H9 (cell line): ENCODE data around the gene FNDC7. TPM values are rescaled to one million over a fixed set of nuclear protein-coding genes. Genes with fewer than 3 reads are reported as not detected.

ENCODE experiments used
- DNase-seq: peaks from one replicate; pipeline ENCODE4 v3.0.0-alpha.2; 2017
- H2AFZ ChIP-seq: one replicate; pipeline ENCODE4 v1.6.1; 2013; ENCODE audit warnings: mild to moderate bottlenecking, low read length, control low read depth, moderate library complexity
- H2AK5ac ChIP-seq: 2 replicates; pipeline ENCODE4 v1.6.1; 2013; ENCODE audit warnings: low read length, control low read depth, mixed read lengths; ENCODE audit not compliant: insufficient read length
- H2BK120ac ChIP-seq: one replicate; pipeline ENCODE4 v1.6.1; 2013; ENCODE audit warnings: low read depth, mild to moderate bottlenecking, low read length, control low read depth, inconsistent platforms; ENCODE audit not compliant: poor library complexity, severe bottlenecking
- H2BK12ac ChIP-seq: 2 replicates; pipeline ENCODE4 v1.6.1; 2013; ENCODE audit warnings: low read length, control low read depth, mixed read lengths, low read depth; ENCODE audit not compliant: insufficient read length
- H2BK15ac ChIP-seq: 2 replicates; pipeline ENCODE4 v1.6.1; 2013; ENCODE audit warnings: low read depth, low read length, control low read depth
- H2BK20ac ChIP-seq: one replicate; pipeline ENCODE4 v1.6.1; 2013; ENCODE audit warnings: low read depth, mild to moderate bottlenecking, low read length, control low read depth, inconsistent platforms; ENCODE audit not compliant: poor library complexity, severe bottlenecking
- H2BK5ac ChIP-seq: 2 replicates; pipeline ENCODE4 v1.6.1; 2013; ENCODE audit warnings: low read length, control low read depth, mixed read lengths; ENCODE audit not compliant: insufficient read length
- H3K14ac ChIP-seq: 2 replicates; pipeline ENCODE4 v1.6.1; 2013; ENCODE audit warnings: low read length, control low read depth; ENCODE audit not compliant: insufficient read depth
- H3K18ac ChIP-seq: 2 replicates; pipeline ENCODE4 v1.6.1; 2013; ENCODE audit warnings: low read depth, mild to moderate bottlenecking, mixed read lengths, low read length, control low read depth; ENCODE audit not compliant: insufficient read length
- H3K23ac ChIP-seq: 2 replicates; pipeline ENCODE4 v1.6.1; 2013; ENCODE audit warnings: low read length, control low read depth, mixed read lengths, low read depth; ENCODE audit not compliant: insufficient read length
- H3K23me2 ChIP-seq: 2 replicates; pipeline ENCODE4 v1.6.1; 2013; ENCODE audit warnings: low read depth, mild to moderate bottlenecking, mixed read lengths, low read length, control low read depth; ENCODE audit not compliant: insufficient read length, poor library complexity, severe bottlenecking
- H3K27ac ChIP-seq: 2 replicates; pipeline ENCODE4 v1.5.1; 2013; ENCODE audit warnings: low read length, control low read depth, mixed read lengths, low read depth; ENCODE audit not compliant: insufficient read length
- H3K27me3 ChIP-seq: 2 replicates; pipeline ENCODE4 v1.6.1; 2013; ENCODE audit warnings: low read length, control low read depth, inconsistent platforms; ENCODE audit not compliant: insufficient read depth
- H3K4ac ChIP-seq: 2 replicates; pipeline ENCODE4 v1.6.1; 2013; ENCODE audit warnings: low read depth, mild to moderate bottlenecking, control low read depth, inconsistent platforms, low read length, moderate library complexity
- H3K4me1 ChIP-seq: 2 replicates; pipeline ENCODE4 v1.6.1; 2013; ENCODE audit warnings: low read length, control low read depth, inconsistent platforms; ENCODE audit not compliant: insufficient read depth
- H3K4me2 ChIP-seq: 2 replicates; pipeline ENCODE4 v1.6.1; 2013; ENCODE audit warnings: low read length, control low read depth, mixed read lengths; ENCODE audit not compliant: insufficient read length, insufficient read depth
- H3K56ac ChIP-seq: 2 replicates; pipeline ENCODE4 v1.6.1; 2013; ENCODE audit warnings: low read depth, mild to moderate bottlenecking, mixed read lengths, low read length, control low read depth; ENCODE audit not compliant: insufficient read length
- H3K79me1 ChIP-seq: 2 replicates; pipeline ENCODE4 v1.6.1; 2013; ENCODE audit warnings: low read depth, mild to moderate bottlenecking, moderate library complexity, low read length, control low read depth, inconsistent platforms; ENCODE audit not compliant: insufficient read depth, poor library complexity, severe bottlenecking
- H3K79me2 ChIP-seq: 2 replicates; pipeline ENCODE4 v1.6.1; 2013; ENCODE audit warnings: low read length, control low read depth, inconsistent platforms; ENCODE audit not compliant: insufficient read depth
- H3K9ac ChIP-seq: 2 replicates; pipeline ENCODE4 v1.6.1; 2013; ENCODE audit warnings: low read length, control low read depth, mixed read lengths; ENCODE audit not compliant: insufficient read length; ENCODE audit errors: extremely low read depth
- H3K9me3 ChIP-seq: one replicate; pipeline ENCODE4 v1.6.1; 2013; ENCODE audit warnings: low read depth, low read length, inconsistent platforms; ENCODE audit not compliant: control insufficient read depth
- H3T11ph ChIP-seq: one replicate; pipeline ENCODE4 v1.6.1; 2013; ENCODE audit warnings: mild to moderate bottlenecking, low read length, control low read depth, inconsistent platforms
- H4K20me1 ChIP-seq: one replicate; pipeline ENCODE4 v1.6.1; 2013; ENCODE audit not compliant: control insufficient read depth, insufficient read length, insufficient read depth
- H4K5ac ChIP-seq: 2 replicates; pipeline ENCODE4 v1.6.1; 2013; ENCODE audit warnings: low read depth, mild to moderate bottlenecking, mixed read lengths, low read length, control low read depth; ENCODE audit not compliant: insufficient read length
- H4K8ac ChIP-seq: replicated peaks from 2 replicates; pipeline ENCODE4 v1.6.1; 2013; ENCODE audit warnings: low read length, control low read depth, mixed read lengths, low read depth; ENCODE audit not compliant: insufficient read length
- H4K91ac ChIP-seq: 2 replicates; pipeline ENCODE4 v1.6.1; 2013; ENCODE audit warnings: low read depth, mild to moderate bottlenecking, moderate library complexity, mixed read lengths, low read length, control low read depth; ENCODE audit not compliant: insufficient read length
- H3K27ac Mint-ChIP-seq, 3 experiments: 2 replicates in 2 of 3; 3 replicates in 1 of 3; pipeline ENCODE4 v1.8.0; 2020 to 2021; ENCODE audit warnings: mixed read lengths in 3 of 3, mild to moderate bottlenecking in 1 of 3, moderate library complexity in 1 of 3
- H3K27me3 Mint-ChIP-seq: 2 replicates; pipeline ENCODE4 v1.8.0; 2021; ENCODE audit warnings: low read depth, mild to moderate bottlenecking, moderate library complexity, mixed read lengths
- H3K36me3 Mint-ChIP-seq, 3 experiments: 2 replicates in 2 of 3; 3 replicates in 1 of 3; pipeline ENCODE4 v1.8.0; 2020 to 2021; ENCODE audit warnings: low read depth in 3 of 3, mixed read lengths in 3 of 3; ENCODE audit not compliant: insufficient read depth in 1 of 3
- H3K4me1 Mint-ChIP-seq, 2 experiments: 2 replicates each; pipeline ENCODE4 v1.8.0; 2020; ENCODE audit warnings: mixed read lengths in 2 of 2
- H3K4me3 Mint-ChIP-seq, 2 experiments: 2 replicates in 1 of 2; 3 replicates in 1 of 2; pipeline ENCODE4 v1.8.0; 2020 to 2021; ENCODE audit warnings: mild to moderate bottlenecking in 2 of 2, mixed read lengths in 2 of 2, moderate library complexity in 1 of 2
- H3K9me3 Mint-ChIP-seq, 2 experiments: 2 replicates in 1 of 2; 3 replicates in 1 of 2; pipeline ENCODE4 v1.8.0; 2020; ENCODE audit warnings: mild to moderate bottlenecking in 2 of 2, mixed read lengths in 2 of 2, moderate library complexity in 1 of 2
- CTCF ChIP-seq: fragments of 200-600 bp; sonication (generic); conservative IDR thresholded peaks from 3 replicates; pipeline ENCODE4 v1.8.0; 2021; ENCODE audit warnings: antibody characterized with exemption, mild to moderate bottlenecking
- WGBS: extraction: QIAGEN DNeasy Blood & Tissue Kit; methylation state at CpG from one replicate; pipeline ENCODE4 v1.1.7; 2013; ENCODE audit warnings: missing lambda C conversion rate, low lambda C conversion rate, mixed read lengths; ENCODE audit not compliant: insufficient read length; ENCODE audit errors: extremely low coverage; 5-methylcytosine and 5-hydroxymethylcytosine counted together
- total RNA-seq: library from RNA; stranded (reverse); gene quantifications from 2 replicates; pipeline ENCODE4 v1.2.1, GENCODE V29; 2021

Gene FNDC7
- total RNA-seq, 1 experiment from 2014 or later: 0.13 TPM

- Histone ChIP-seq H3K9ac (no peak overlapping the region), H4K5ac (no peak overlapping the region), H4K8ac (no peak overlapping the region), H3K14ac (no peak overlapping the region), H3K4me2 (no peak overlapping the region), H3K23me2 (no peaks in the 10 kb centered on the region), H2AFZ (no peak overlapping the region), H4K20me1 (no peaks in the 10 kb centered on the region), H3K9me3 (no peaks in the 10 kb centered on the region), H3K79me1 (no peaks in the 10 kb centered on the region), H3K23ac (no peak overlapping the region), H3K4me1 (no peaks in the 10 kb centered on the region), H2BK5ac (no peak overlapping the region), H3K79me2 (no peaks in the 10 kb centered on the region), H2BK20ac (no peak overlapping the region), H3K27me3 (no peaks in the 10 kb centered on the region), H3K4ac (no peak overlapping the region), H2AK5ac (no peak overlapping the region), H3T11ph (no peak overlapping the region), H2BK15ac (no peak overlapping the region), H3K56ac (no peak overlapping the region), H2BK12ac (no peak overlapping the region), H3K18ac (no peak overlapping the region), H4K91ac (no peak overlapping the region), H2BK120ac (no peak overlapping the region), H3K27ac (no peak overlapping the region)
- Mint-ChIP-seq H3K27ac (peak overlapping the region in 1 of 3 experiments; percentile 4; a peak in 1 of 7 replicates), H3K27me3 (no peaks in the 10 kb centered on the region), H3K9me3 (no peaks in the 10 kb centered on the region), H3K4me1 (peaks cover 20 to 24% of the 10 kb centered on the region in 2 experiments), H3K4me3 (peak overlapping the region in 1 of 2 experiments; percentile 4; a peak in 1 of 5 replicates), H3K36me3 (peaks cover 0 to 2% (median 0%) of the 10 kb centered on the region in 3 experiments; a peak in 2 of 7 replicates)
- DNase-seq: no peak
- no peak for TF ChIP-seq CTCF
- WGBS: no CpG with 5 or more reads among the region's 1 CpG
These were observed 27.2 kb upstream of the FNDC7 start for GRCh38 chr1:108685529-108685928.
